ENCODE data around the gene MTG2. TPM values are rescaled to one million over a fixed set of nuclear protein-coding genes. Genes with fewer than 3 reads are reported as not detected.
A peak's percentile ranks its signal among the peaks of the same experiment; 100 is the strongest.

Gene MTG2
- total and polyA plus RNA-seq, 2 of the 13 experiments (the other 11 are each of a cell fraction or from before 2014, with no cell fraction given), result 20.4 to 37.8 TPM

DNA sequence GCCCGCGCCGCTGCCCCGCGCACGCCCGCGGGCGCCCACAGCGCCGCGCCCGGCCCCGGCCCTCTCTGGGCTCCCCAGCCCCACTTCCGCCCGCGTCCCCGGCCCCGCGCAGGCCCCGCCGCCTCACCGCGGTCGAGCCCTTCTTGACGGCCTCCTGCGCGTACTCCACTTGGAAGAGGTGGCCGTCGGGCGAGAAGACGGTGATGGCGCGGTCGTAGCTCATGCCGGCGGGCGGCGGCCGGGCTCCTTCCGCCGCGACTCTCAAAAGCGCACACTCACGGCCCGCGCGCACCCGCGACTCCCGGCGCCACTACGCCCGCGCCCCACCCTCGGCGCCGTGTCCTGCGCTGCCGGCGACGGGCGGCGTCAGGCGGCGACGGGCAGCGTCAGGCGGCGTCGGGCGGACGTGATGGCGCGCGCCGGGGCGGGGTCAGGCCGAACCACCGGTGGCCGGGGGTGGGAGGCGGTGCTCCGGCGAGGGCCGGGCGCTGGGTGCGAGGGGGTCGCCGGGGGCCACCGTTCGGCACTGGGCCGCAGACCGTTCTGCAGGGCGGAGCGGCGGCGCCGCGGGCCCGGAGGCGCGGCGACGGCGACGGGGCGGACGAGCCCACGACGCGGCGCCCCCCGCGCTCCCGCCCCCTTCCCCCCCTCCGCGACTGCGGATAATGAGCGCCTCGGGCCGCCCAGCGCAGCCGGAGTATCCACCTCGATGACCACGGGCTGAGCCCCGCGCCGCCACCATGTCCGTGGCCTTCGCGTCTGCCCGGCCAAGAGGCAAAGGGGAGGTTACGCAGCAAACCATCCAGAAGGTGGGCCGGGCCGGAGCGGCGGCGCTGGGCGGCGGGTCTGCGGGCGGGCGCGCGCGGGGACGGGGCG is 39.5 kb upstream of the MTG2 start, which contains the start of the genes PSMA7 and SS18L1 (continued):
- TF ChIP-seq, protein P1, sequence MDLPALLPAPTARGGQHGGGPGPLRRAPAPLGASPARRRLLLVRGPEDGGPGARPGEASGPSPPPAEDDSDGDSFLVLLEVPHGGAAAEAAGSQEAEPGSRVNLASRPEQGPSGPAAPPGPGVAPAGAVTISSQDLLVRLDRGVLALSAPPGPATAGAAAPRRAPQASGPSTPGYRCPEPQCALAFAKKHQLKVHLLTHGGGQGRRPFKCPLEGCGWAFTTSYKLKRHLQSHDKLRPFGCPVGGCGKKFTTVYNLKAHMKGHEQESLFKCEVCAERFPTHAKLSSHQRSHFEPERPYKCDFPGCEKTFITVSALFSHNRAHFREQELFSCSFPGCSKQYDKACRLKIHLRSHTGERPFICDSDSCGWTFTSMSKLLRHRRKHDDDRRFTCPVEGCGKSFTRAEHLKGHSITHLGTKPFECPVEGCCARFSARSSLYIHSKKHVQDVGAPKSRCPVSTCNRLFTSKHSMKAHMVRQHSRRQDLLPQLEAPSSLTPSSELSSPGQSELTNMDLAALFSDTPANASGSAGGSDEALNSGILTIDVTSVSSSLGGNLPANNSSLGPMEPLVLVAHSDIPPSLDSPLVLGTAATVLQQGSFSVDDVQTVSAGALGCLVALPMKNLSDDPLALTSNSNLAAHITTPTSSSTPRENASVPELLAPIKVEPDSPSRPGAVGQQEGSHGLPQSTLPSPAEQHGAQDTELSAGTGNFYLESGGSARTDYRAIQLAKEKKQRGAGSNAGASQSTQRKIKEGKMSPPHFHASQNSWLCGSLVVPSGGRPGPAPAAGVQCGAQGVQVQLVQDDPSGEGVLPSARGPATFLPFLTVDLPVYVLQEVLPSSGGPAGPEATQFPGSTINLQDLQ (CRISPR knock-in tag; IDR thresholded peaks at IDR 0.05), result peak; percentile 87
- no peak for TF ChIP-seq IRX3 (CRISPR knock-in tag; IDR thresholded peaks at IDR 0.05; ENCODE audit: borderline replicate concordance, low read depth)
- TF ChIP-seq BHLHE40 (IDR thresholded peaks at IDR 0.05; ENCODE audit: low read length), result peak; percentile 83
- TF ChIP-seq GATAD2A (CRISPR knock-in tag; IDR thresholded peaks at IDR 0.05), result no peak; the same call in 1 of the 2 replicates
- peak; percentile 17; the same call in 1 of the 2 replicates for TF ChIP-seq RXRA (CRISPR knock-in tag; IDR thresholded peaks at IDR 0.05)
- TF ChIP-seq HCFC1 (IDR thresholded peaks at IDR 0.05; ENCODE audit: low read depth, low read length), result 0 out of 2 replicates have a peak, but pooled peaks have one; percentile 28
- peak; percentile 71 for TF ChIP-seq NR2C2 (CRISPR knock-in tag; IDR thresholded peaks at IDR 0.05; ENCODE audit: borderline replicate concordance)
- TF ChIP-seq AKAP8 (CRISPR knock-in tag; IDR thresholded peaks at IDR 0.05), result no peak
- TF ChIP-seq ZFP36 (IDR thresholded peaks at IDR 0.05; ENCODE audit: borderline replicate concordance, low read depth, low read length, partially characterized antibody), result no peak
- no peak for TF ChIP-seq ZNF550 (CRISPR knock-in tag; IDR thresholded peaks at IDR 0.05; ENCODE audit: borderline replicate concordance)
- TF ChIP-seq CENPX (CRISPR knock-in tag; IDR thresholded peaks at IDR 0.05), result no peak
- TF ChIP-seq CEBPB (IDR thresholded peaks at IDR 0.05; ENCODE audit: borderline replicate concordance, low read depth, low read length), result no peak
- TF ChIP-seq, protein P2, sequence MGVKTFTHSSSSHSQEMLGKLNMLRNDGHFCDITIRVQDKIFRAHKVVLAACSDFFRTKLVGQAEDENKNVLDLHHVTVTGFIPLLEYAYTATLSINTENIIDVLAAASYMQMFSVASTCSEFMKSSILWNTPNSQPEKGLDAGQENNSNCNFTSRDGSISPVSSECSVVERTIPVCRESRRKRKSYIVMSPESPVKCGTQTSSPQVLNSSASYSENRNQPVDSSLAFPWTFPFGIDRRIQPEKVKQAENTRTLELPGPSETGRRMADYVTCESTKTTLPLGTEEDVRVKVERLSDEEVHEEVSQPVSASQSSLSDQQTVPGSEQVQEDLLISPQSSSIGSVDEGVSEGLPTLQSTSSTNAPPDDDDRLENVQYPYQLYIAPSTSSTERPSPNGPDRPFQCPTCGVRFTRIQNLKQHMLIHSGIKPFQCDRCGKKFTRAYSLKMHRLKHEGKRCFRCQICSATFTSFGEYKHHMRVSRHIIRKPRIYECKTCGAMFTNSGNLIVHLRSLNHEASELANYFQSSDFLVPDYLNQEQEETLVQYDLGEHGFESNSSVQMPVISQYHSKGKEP (CRISPR knock-in tag; IDR thresholded peaks at IDR 0.05), result peak; percentile 83
- TF ChIP-seq ZNF777 (CRISPR knock-in tag; IDR thresholded peaks at IDR 0.05), result peak; percentile 91
- TF ChIP-seq ETV6 (CRISPR knock-in tag; conservative IDR thresholded peaks at IDR 0.05), result peak; percentile 97
- TF ChIP-seq, protein P3, sequence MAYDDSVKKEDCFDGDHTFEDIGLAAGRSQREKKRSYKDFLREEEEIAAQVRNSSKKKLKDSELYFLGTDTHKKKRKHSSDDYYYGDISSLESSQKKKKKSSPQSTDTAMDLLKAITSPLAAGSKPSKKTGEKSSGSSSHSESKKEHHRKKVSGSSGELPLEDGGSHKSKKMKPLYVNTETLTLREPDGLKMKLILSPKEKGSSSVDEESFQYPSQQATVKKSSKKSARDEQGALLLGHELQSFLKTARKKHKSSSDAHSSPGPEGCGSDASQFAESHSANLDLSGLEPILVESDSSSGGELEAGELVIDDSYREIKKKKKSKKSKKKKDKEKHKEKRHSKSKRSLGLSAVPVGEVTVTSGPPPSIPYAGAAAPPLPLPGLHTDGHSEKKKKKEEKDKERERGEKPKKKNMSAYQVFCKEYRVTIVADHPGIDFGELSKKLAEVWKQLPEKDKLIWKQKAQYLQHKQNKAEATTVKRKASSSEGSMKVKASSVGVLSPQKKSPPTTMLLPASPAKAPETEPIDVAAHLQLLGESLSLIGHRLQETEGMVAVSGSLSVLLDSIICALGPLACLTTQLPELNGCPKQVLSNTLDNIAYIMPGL (CRISPR knock-in tag; IDR thresholded peaks at IDR 0.05; ENCODE audit: borderline replicate concordance in 1 of 2, low read depth in 1 of 2), result peak; percentile 67 to 80; a peak in 3 of 4 replicates
- peak; percentile 65 for TF ChIP-seq CCDC6 (CRISPR knock-in tag; IDR thresholded peaks at IDR 0.05)
- 0 out of 2 replicates have a peak, but pooled peaks have one; percentile 13 for TF ChIP-seq KDM1A (CRISPR knock-in tag; IDR thresholded peaks at IDR 0.05)
- TF ChIP-seq RARG (CRISPR knock-in tag; IDR thresholded peaks at IDR 0.05; ENCODE audit: low read depth), result no peak; the same call in 1 of the 2 replicates
- peak; percentile 56; the same call in 1 of the 2 replicates for TF ChIP-seq ZNF558 (CRISPR knock-in tag; IDR thresholded peaks at IDR 0.05; ENCODE audit: borderline replicate concordance)
- peak; percentile 79; the same call in 1 of the 2 replicates for TF ChIP-seq RFXAP (CRISPR knock-in tag; IDR thresholded peaks at IDR 0.05; ENCODE audit: borderline replicate concordance)

All from HepG2 (cell line).